H9 (cell line): ENCODE measurements around the gene LIPE. TPM values are rescaled to one million over a fixed set of nuclear protein-coding genes. Genes with fewer than 3 reads are reported as not detected.

Experiments used
- DNase-seq: peaks from one replicate; pipeline ENCODE4 v3.0.0-alpha.2; 2017
- H2AFZ ChIP-seq: one replicate; pipeline ENCODE4 v1.6.1; 2013; ENCODE audit warnings: mild to moderate bottlenecking, low read length, control low read depth, moderate library complexity
- H2AK5ac ChIP-seq: 2 replicates; pipeline ENCODE4 v1.6.1; 2013; ENCODE audit warnings: low read length, control low read depth, mixed read lengths; ENCODE audit not compliant: insufficient read length
- H2BK120ac ChIP-seq: one replicate; pipeline ENCODE4 v1.6.1; 2013; ENCODE audit warnings: low read depth, mild to moderate bottlenecking, low read length, control low read depth, inconsistent platforms; ENCODE audit not compliant: poor library complexity, severe bottlenecking
- H2BK12ac ChIP-seq: 2 replicates; pipeline ENCODE4 v1.6.1; 2013; ENCODE audit warnings: low read length, control low read depth, mixed read lengths, low read depth; ENCODE audit not compliant: insufficient read length
- H2BK15ac ChIP-seq: 2 replicates; pipeline ENCODE4 v1.6.1; 2013; ENCODE audit warnings: low read depth, low read length, control low read depth
- H2BK20ac ChIP-seq: one replicate; pipeline ENCODE4 v1.6.1; 2013; ENCODE audit warnings: low read depth, mild to moderate bottlenecking, low read length, control low read depth, inconsistent platforms; ENCODE audit not compliant: poor library complexity, severe bottlenecking
- H2BK5ac ChIP-seq: 2 replicates; pipeline ENCODE4 v1.6.1; 2013; ENCODE audit warnings: low read length, control low read depth, mixed read lengths; ENCODE audit not compliant: insufficient read length
- H3K14ac ChIP-seq: 2 replicates; pipeline ENCODE4 v1.6.1; 2013; ENCODE audit warnings: low read length, control low read depth; ENCODE audit not compliant: insufficient read depth
- H3K18ac ChIP-seq: 2 replicates; pipeline ENCODE4 v1.6.1; 2013; ENCODE audit warnings: low read depth, mild to moderate bottlenecking, mixed read lengths, low read length, control low read depth; ENCODE audit not compliant: insufficient read length
- H3K23ac ChIP-seq: 2 replicates; pipeline ENCODE4 v1.6.1; 2013; ENCODE audit warnings: low read length, control low read depth, mixed read lengths, low read depth; ENCODE audit not compliant: insufficient read length
- H3K23me2 ChIP-seq: 2 replicates; pipeline ENCODE4 v1.6.1; 2013; ENCODE audit warnings: low read depth, mild to moderate bottlenecking, mixed read lengths, low read length, control low read depth; ENCODE audit not compliant: insufficient read length, poor library complexity, severe bottlenecking
- H3K27ac ChIP-seq: 2 replicates; pipeline ENCODE4 v1.5.1; 2013; ENCODE audit warnings: low read length, control low read depth, mixed read lengths, low read depth; ENCODE audit not compliant: insufficient read length
- H3K27me3 ChIP-seq: 2 replicates; pipeline ENCODE4 v1.6.1; 2013; ENCODE audit warnings: low read length, control low read depth, inconsistent platforms; ENCODE audit not compliant: insufficient read depth
- H3K4ac ChIP-seq: 2 replicates; pipeline ENCODE4 v1.6.1; 2013; ENCODE audit warnings: low read depth, mild to moderate bottlenecking, control low read depth, inconsistent platforms, low read length, moderate library complexity
- H3K4me1 ChIP-seq: 2 replicates; pipeline ENCODE4 v1.6.1; 2013; ENCODE audit warnings: low read length, control low read depth, inconsistent platforms; ENCODE audit not compliant: insufficient read depth
- H3K4me2 ChIP-seq: 2 replicates; pipeline ENCODE4 v1.6.1; 2013; ENCODE audit warnings: low read length, control low read depth, mixed read lengths; ENCODE audit not compliant: insufficient read length, insufficient read depth
- H3K56ac ChIP-seq: 2 replicates; pipeline ENCODE4 v1.6.1; 2013; ENCODE audit warnings: low read depth, mild to moderate bottlenecking, mixed read lengths, low read length, control low read depth; ENCODE audit not compliant: insufficient read length
- H3K79me1 ChIP-seq: 2 replicates; pipeline ENCODE4 v1.6.1; 2013; ENCODE audit warnings: low read depth, mild to moderate bottlenecking, moderate library complexity, low read length, control low read depth, inconsistent platforms; ENCODE audit not compliant: insufficient read depth, poor library complexity, severe bottlenecking
- H3K79me2 ChIP-seq: 2 replicates; pipeline ENCODE4 v1.6.1; 2013; ENCODE audit warnings: low read length, control low read depth, inconsistent platforms; ENCODE audit not compliant: insufficient read depth
- H3K9ac ChIP-seq: 2 replicates; pipeline ENCODE4 v1.6.1; 2013; ENCODE audit warnings: low read length, control low read depth, mixed read lengths; ENCODE audit not compliant: insufficient read length; ENCODE audit errors: extremely low read depth
- H3K9me3 ChIP-seq: one replicate; pipeline ENCODE4 v1.6.1; 2013; ENCODE audit warnings: low read depth, low read length, inconsistent platforms; ENCODE audit not compliant: control insufficient read depth
- H3T11ph ChIP-seq: one replicate; pipeline ENCODE4 v1.6.1; 2013; ENCODE audit warnings: mild to moderate bottlenecking, low read length, control low read depth, inconsistent platforms
- H4K20me1 ChIP-seq: one replicate; pipeline ENCODE4 v1.6.1; 2013; ENCODE audit not compliant: control insufficient read depth, insufficient read length, insufficient read depth
- H4K5ac ChIP-seq: 2 replicates; pipeline ENCODE4 v1.6.1; 2013; ENCODE audit warnings: low read depth, mild to moderate bottlenecking, mixed read lengths, low read length, control low read depth; ENCODE audit not compliant: insufficient read length
- H4K8ac ChIP-seq: replicated peaks from 2 replicates; pipeline ENCODE4 v1.6.1; 2013; ENCODE audit warnings: low read length, control low read depth, mixed read lengths, low read depth; ENCODE audit not compliant: insufficient read length
- H4K91ac ChIP-seq: 2 replicates; pipeline ENCODE4 v1.6.1; 2013; ENCODE audit warnings: low read depth, mild to moderate bottlenecking, moderate library complexity, mixed read lengths, low read length, control low read depth; ENCODE audit not compliant: insufficient read length
- H3K27ac Mint-ChIP-seq, 3 experiments: 2 replicates in 2 of 3; 3 replicates in 1 of 3; pipeline ENCODE4 v1.8.0; 2020 to 2021; ENCODE audit warnings: mixed read lengths in 3 of 3, mild to moderate bottlenecking in 1 of 3, moderate library complexity in 1 of 3
- H3K27me3 Mint-ChIP-seq: 2 replicates; pipeline ENCODE4 v1.8.0; 2021; ENCODE audit warnings: low read depth, mild to moderate bottlenecking, moderate library complexity, mixed read lengths
- H3K36me3 Mint-ChIP-seq, 3 experiments: 2 replicates in 2 of 3; 3 replicates in 1 of 3; pipeline ENCODE4 v1.8.0; 2020 to 2021; ENCODE audit warnings: low read depth in 3 of 3, mixed read lengths in 3 of 3; ENCODE audit not compliant: insufficient read depth in 1 of 3
- H3K4me1 Mint-ChIP-seq, 2 experiments: 2 replicates each; pipeline ENCODE4 v1.8.0; 2020; ENCODE audit warnings: mixed read lengths in 2 of 2
- H3K4me3 Mint-ChIP-seq, 2 experiments: 2 replicates in 1 of 2; 3 replicates in 1 of 2; pipeline ENCODE4 v1.8.0; 2020 to 2021; ENCODE audit warnings: mild to moderate bottlenecking in 2 of 2, mixed read lengths in 2 of 2, moderate library complexity in 1 of 2
- H3K9me3 Mint-ChIP-seq, 2 experiments: 2 replicates in 1 of 2; 3 replicates in 1 of 2; pipeline ENCODE4 v1.8.0; 2020; ENCODE audit warnings: mild to moderate bottlenecking in 2 of 2, mixed read lengths in 2 of 2, moderate library complexity in 1 of 2
- CTCF ChIP-seq: fragments of 200-600 bp; sonication (generic); conservative IDR thresholded peaks from 3 replicates; pipeline ENCODE4 v1.8.0; 2021; ENCODE audit warnings: antibody characterized with exemption, mild to moderate bottlenecking
- WGBS: extraction: QIAGEN DNeasy Blood & Tissue Kit; methylation state at CpG from one replicate; pipeline ENCODE4 v1.1.7; 2013; ENCODE audit warnings: missing lambda C conversion rate, low lambda C conversion rate, mixed read lengths; ENCODE audit not compliant: insufficient read length; ENCODE audit errors: extremely low coverage; 5-methylcytosine and 5-hydroxymethylcytosine counted together
- total RNA-seq: library from RNA; stranded (reverse); gene quantifications from 2 replicates; pipeline ENCODE4 v1.2.1, GENCODE V29; 2021

The LIPE gene
- total RNA-seq, 1 experiment from 2014 or later: 6.3 TPM

GRCh38 chr19:42467183-42467760 is 40.1 kb upstream of the LIPE start:
- peaks cover 14% of the 10 kb centered on the region for H3K4me1 ChIP-seq
- H2AK5ac ChIP-seq: no peak overlapping the region
- WGBS: no CpG with 5 or more reads among the region's 5 CpGs
- H3K23me2 ChIP-seq: no peaks in the 10 kb centered on the region
- Mint-ChIP-seq H3K27ac (peak overlapping the region in 2 of 3 experiments; percentile 14 to 17; a peak in 2 of 7 replicates), H3K27me3 (0 out of 2 replicates have a peak, but pooled peaks cover 2% of the 10 kb centered on the region), H3K4me3 (no peak overlapping the region), H3K4me1 (peaks cover 42 to 44% of the 10 kb centered on the region in 2 experiments), H3K36me3 (peaks cover 0 to 3% (median 0%) of the 10 kb centered on the region in 3 experiments; a peak in 1 of 7 replicates), H3K9me3 (no peaks in the 10 kb centered on the region)
- H3K23ac ChIP-seq: no peak overlapping the region
- no peaks in the 10 kb centered on the region for H3K9me3 ChIP-seq
- H4K5ac ChIP-seq: no peak overlapping the region
- no peak for TF ChIP-seq CTCF
- H3K79me2 ChIP-seq: no peaks in the 10 kb centered on the region
- no peaks in the 10 kb centered on the region for H3K79me1 ChIP-seq
- no peak overlapping the region for H3K4me2 ChIP-seq
- no peak overlapping the region for H3K27ac ChIP-seq
- no peaks in the 10 kb centered on the region for H3K27me3 ChIP-seq
- H3K18ac ChIP-seq: no peak overlapping the region
- DNase-seq: no peak
- H4K20me1 ChIP-seq: no peaks in the 10 kb centered on the region
- no peak overlapping the region for H3K56ac ChIP-seq
- H4K91ac ChIP-seq: no peak overlapping the region
- no peak overlapping the region for H3T11ph ChIP-seq
- H4K8ac ChIP-seq: no peak overlapping the region
- no peak overlapping the region for H2AFZ ChIP-seq
- no peak overlapping the region for H3K4ac ChIP-seq
- no peak overlapping the region for H3K9ac ChIP-seq
- no peak overlapping the region for H2BK12ac ChIP-seq
- H2BK120ac ChIP-seq: no peak overlapping the region
- no peak overlapping the region for H3K14ac ChIP-seq
- no peak overlapping the region for H2BK5ac ChIP-seq
- H2BK15ac ChIP-seq: no peak overlapping the region
- no peak overlapping the region for H2BK20ac ChIP-seq
